GM21515 (cell line): ENCODE measurements around the gene DTD1.

Source experiments
- ATAC-seq: cut with Tn5 transposase; IDR thresholded peaks from one replicate; pipeline ENCODE4 v1.9.1; 2021; ENCODE audit not compliant: unreplicated experiment

Gene DTD1

DNA sequence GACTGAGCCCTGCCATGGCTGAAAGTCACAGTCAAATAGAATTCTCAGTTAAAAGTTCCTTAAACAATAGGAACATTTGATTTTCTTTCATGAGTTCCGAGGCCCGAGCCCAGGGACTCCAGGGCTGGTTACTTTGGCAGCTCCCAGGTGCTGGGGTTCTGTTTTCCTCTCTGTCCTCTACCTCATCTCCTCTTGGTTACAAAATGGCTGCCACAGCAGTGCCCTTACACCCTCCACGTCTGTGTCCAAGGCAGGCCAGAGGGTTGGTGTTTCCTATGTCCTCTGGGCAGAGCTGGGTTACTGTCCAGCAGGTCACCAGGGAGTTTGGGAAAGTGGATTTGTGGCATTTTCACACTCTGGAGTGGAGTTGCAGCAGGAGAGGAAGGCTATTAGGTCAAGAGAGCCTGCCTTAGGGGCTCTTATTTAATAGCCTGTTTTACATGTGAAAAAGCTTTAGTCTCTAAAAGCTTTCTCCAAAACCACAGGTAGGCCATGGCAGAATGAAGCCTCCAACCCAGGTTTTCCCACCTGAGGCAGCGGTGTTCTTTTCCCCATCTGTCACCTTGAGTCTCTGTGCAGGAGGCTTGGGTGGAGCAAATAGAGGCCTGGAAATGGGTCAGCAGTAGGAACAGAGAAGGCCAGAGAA lies 111.0 kb downstream of the DTD1 start:
- ATAC-seq: no peak

DNA sequence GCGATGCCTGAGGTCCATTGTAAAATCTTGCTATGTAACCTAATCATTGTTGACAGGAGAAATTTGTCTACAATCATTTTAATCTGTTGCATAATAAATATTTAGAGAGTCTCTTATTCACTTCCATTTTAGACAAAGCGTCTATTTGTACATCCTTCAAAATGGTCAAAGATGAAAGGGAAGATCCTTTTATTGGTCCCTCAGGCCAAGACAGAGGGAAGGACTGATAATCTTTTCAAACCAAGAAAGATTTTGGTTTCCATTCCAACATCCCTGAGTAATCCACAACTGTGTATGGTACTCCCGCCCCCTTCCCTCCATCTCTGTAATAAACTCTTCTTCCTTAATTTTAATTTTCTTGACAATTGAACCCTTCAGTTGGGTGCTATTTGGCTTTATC lies 114.1 kb downstream of the DTD1 start:
- no peak for ATAC-seq

DNA sequence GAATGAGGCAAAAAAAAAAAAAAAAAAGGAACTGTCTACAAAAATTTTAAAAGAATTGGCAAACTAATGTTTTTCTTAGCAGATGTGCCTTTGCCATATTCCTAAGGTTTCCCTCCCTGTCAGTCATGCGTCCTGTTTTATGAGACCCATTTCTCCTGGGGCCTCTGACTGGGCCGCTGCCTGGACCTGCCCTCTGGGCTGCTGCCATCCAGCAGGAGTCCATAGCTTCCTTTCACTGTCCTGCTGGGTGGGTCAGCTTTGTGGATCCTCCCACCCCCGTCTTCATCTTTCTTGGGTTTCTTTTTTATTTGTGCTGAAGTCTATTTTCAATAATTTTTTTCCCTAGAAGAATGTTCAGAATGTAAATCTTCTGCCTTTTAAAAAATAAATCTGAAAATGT lies 114.9 kb downstream of the DTD1 start:
- no peak for ATAC-seq

DNA sequence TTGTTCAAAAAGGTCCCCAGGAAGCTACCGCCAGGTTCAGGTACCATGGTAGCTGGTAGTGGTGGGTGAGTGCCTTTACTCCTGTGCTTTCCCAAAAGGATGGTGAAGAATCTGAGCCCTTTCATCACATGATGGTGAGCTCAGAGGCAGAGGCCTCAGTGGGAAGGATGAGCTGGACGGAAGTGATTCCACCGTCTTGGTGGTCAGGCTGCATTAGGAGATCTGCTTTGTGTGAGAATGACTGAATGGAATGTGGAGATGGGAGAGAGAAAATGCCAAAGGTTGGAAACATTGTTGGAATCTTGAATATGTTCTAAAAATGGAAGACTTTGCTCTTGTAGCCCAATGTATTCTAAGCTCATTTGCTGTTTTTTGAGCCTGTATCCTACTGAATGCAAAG lies 117.6 kb downstream of the DTD1 start:
- no peak for ATAC-seq

DNA sequence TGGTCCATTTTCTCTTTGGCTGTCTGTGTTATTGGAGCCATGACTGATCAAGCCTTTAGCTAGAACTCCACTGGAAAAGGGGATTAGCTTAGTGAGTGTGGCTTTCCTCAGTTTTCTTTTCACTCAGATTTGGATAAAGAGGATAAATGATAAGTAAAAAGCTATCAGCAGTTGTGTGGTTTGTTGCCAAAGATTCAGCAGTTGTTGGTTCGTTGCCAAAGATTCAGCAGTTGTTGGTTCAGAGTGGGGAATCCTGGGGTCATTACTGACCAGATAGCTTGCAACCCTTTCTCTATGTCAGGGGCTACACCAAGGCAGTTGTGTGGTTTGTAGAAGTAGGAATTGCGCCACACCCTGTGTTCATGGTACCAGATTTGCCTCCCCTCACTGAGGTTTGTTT lies 118.1 kb downstream of the DTD1 start:
- ATAC-seq: no peak

DNA sequence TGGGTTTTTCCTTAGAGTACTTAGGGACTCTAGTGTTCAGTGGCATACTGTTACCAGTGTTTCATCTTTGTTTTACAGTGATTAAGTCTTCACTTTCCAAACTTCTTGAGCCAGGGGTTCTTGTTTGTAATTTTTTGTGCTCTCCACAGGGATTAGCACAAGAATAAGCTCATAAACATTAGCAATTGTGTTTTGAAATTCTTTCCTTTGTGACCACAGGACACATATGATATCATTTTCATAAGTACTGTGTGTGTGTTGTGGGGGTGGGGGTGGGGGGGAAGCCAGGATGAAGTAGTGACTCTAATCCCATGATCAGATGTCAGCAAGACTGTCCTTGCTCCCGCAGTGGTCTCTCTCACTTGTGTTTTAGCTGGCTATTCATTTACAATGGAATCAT lies 124.3 kb downstream of the DTD1 start:
- no peak for ATAC-seq

DNA sequence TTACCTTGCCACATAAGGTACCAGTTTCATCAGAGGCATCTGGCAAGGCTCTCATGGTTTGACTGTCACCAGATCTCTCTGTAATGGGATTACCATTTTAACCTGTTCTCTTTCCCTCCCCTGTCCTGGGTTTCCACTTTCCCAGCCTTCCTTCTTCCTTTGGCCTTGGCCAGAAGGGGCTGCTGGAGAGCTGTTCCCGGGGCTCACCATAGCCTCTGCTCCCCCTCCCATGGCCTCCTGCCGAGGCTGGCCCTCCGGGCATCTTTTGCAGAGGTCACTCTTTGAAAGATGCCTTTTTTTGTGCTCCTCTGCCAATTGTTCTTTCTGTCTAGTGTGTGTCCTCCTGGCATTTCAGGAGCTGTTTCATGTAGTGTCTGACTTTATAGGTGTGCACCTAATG lies 125.0 kb downstream of the DTD1 start:
- no peak for ATAC-seq

DNA sequence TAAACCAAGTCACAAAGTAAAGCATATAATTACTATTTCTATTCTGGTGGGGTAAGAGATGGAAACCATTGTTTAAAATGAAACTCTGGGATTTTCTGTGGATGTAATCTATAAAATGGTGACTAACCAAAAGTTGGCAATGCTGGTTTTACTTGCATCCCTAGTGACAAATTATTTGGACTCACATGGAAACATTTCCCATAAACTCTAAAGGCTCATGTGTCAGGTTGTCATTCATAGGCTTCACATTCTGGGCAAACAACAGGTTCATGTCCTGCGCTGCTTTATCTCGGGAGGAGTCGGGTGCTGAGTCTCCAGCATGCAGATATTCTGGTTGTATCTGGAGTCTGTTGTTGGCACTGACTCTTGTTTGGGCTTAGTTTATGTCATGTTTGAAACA lies 127.7 kb downstream of the DTD1 start:
- no peak for ATAC-seq

DNA sequence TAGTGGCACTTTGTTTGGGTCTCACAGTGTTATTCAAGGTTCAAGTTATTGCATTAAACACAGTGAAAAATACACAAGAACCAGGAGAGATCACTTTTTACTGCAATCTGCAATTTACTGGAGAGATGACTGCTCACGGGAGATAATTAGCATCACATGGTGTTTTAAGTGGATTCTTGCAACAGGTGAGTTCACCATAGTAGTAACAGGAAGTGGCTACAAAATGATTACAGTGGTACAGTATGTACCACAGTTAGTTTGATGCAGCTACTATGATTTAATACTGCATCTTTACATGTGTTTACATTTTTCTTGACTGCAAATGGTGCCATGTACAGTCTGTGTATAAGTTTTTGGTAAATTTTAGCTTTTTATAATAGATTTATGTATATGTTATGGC lies 129.2 kb downstream of the DTD1 start:
- no peak for ATAC-seq

DNA sequence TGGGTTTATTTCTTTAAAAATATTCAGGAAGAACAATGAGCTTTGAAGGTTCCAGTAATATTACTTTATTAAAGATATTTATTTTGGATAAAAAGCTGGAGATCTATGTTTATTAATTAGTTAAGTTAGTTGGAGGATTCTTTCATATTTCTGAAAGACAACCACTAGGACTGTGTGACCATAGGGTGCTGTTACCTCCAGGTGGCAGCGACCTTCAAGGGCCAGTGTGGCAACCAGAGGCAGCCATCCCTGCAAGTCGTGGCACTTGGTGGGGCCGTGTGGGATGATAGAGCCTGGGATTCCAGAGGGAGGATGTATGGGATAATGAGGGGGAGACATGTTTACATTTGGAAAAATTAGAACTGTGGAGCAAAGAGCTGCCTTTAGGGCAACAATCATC lies 130.3 kb downstream of the DTD1 start:
- no peak for ATAC-seq

DNA sequence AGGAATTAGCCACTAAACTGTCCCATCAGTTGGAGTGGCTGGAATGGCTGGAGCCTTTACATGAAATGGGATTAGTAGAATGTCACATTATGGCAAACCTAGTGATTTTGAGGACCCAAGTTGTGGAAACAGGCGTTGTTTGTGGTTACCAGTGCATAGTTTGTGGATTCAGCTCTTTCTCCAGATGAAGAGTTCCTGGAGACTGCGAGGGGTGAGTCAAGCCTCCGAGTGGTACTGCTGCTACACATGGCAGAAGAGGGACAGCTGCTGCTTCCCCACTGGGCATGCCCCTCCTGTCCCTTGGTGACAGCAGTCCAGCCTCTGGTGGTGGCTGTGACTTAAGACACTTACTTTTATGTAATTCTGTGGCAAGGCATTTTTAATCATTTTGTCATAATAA lies 131.6 kb downstream of the DTD1 start:
- ATAC-seq: no peak

DNA sequence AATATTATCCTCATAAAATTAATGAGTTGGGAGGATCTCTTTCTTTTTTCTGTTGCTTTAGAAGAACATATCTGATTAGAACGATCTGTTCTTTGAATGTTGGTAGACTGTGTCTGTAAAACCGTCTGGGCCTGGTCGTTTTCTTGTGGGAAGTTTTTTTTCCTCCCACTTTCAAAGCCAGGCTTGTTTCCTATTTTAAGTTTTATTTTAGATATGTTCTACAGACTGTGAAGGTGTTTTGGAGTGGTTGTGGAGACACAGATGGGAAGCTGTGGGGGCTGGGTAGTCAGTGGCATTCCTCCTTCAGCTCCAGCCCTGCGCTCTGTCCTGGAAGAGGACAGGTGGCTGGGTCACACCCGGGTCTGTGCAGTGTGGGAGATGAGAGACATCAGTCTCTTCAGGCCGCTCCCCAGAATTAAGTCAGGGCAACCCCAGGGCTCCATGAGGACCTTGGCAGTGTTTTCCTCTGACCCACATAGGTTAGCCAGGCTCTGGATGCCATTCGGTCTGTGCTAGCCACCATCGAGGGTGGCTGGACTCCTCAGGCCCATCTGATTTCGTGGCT lies 133.8 kb downstream of the DTD1 start:
- ATAC-seq: no peak

DNA sequence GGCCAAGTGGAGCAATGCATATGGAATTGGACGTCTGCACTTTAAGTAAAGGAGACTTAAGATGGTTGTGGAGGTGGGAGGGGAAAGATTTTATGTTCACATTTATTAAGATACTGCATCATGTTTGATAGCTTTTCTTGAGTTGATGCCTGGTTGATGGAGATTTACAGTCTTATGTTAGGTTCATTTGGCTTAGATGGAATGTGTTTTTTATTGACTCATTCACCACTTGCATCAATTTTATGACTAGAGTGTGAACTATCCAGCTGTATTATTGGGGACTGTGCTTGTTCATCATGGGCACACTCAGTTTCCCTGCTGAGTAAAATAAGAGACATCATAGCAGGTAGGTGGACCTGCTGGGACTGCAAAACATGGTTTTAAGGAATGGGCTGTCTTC lies 134.5 kb downstream of the DTD1 start:
- no peak for ATAC-seq

DNA sequence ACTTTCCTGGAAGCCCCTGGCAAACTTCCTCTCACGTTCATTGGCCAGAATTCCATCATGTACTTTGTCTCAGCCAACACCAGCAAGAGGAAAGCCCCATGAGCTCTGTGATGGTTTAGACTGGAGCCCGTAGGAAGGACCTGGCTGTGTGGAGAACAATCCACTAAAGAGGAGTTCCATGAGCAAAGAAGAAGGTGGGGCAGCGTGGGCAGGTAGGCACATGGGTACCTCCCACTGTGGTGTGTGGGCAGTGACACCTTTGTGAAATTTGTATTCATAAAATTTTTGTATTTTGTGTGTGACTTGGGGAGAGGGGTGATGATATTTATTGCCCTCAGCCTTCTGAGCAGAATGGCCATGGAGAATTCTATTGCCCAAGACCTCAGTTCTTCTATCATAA lies 136.2 kb downstream of the DTD1 start:
- no peak for ATAC-seq

DNA sequence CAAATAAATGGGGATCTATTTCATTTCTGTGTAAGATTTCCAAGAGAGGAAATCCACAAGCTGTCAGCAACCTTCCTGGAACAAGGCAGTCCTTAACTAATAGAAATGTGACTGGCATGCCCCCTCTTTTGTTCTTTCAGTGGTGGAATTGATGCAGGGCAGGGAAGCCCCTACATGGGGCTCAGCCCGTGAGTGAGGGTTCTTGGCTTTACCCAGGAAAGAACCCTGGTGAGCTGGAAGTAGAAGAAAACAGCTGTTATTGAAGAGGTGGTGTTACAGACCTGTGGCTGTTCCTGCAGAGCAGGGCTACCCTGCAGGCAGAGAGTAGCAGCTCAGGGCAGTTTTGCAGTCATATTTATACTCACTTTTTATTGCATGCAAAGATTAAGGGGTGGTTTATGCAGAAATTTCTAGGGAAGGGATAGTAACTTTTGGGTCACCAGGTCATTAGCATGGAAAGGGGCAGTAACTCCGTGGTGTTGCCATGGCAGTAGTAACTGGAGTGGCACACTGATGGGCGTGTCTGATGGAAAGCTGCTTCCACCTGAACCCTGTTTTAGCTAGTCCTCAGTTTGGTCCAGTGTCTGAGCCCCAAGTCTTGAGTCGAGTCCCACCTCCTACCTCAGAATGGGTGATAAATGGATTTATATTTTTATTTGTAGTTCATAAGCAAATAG lies 137.1 kb downstream of the DTD1 start:
- no peak for ATAC-seq

DNA sequence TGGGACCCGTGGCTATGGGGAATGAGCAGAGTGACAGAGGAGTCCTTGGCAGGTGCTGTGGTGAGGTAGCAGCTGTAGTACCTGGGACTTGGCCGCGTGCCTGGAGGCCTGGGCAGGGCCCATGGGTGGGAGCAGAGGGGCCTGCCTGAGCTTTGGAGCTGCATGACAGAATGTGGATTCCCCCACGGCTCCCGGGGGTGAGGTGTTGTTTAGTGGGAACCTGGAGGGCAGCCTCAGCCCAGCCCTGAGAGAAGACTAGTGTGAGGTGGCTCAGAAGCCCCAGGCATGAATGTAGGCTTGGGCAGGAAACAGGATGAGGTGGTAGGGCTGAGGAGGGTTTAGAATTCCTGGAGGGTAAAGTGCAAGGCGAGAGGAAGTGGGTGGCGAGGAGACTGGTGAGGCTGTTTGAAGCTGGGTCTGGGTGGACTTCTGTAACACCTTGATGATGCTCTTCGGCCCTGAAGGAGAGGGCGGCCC lies 139.2 kb downstream of the DTD1 start:
- no peak for ATAC-seq

DNA sequence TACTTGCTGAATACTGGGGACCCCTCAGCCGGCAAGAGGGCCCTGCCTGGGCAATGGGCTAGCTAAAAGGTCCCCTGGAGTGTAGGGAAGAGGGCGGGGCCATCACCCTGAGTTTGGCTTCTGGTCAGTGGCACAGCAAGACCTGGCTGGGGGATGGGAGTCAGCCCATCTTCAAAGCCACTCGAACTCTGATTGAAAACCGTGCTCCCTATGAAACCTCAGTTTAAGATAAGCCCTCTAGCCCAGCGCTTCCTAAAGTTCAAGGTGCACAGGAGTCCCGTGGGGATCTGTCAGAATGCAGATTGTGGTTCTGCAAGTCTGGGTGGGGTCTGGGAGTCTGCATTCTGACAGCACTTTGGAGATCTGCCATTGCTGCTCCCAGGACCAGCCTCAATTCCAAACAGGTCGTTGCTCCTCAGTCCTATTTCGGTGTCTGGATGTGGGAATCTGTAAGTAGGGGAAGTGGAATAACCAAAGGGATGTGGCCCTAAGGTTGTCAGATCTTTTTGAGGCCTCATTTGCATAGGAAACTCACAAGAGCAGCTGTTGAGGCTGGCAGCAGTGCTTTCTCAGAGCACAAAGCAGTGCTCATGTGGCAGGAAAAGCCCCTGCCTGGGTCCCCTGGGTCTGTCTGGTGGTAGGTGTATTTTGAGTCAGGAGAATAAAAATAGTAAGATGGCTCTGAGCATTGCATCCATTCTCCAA lies 140.5 kb downstream of the DTD1 start:
- ATAC-seq: peak; percentile 94

DNA sequence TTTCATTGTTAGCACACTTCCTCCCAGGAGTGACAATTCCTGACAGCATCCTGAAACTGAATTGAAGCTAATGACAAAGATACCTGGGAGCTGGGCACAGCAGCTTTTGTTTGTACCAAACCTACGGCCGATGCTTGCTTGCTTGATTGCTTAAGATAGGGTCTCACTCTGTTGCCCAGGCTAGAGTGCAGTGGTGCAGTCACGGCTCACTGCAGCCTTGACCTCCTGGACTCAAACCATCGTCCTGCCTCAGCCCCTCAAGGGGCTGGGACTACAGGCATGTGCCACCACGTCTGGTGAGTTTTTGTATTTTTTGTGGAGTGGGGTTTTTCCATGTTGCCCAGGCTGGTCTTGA lies 141.0 kb downstream of the DTD1 start:
- ATAC-seq: peak; percentile 22

DNA sequence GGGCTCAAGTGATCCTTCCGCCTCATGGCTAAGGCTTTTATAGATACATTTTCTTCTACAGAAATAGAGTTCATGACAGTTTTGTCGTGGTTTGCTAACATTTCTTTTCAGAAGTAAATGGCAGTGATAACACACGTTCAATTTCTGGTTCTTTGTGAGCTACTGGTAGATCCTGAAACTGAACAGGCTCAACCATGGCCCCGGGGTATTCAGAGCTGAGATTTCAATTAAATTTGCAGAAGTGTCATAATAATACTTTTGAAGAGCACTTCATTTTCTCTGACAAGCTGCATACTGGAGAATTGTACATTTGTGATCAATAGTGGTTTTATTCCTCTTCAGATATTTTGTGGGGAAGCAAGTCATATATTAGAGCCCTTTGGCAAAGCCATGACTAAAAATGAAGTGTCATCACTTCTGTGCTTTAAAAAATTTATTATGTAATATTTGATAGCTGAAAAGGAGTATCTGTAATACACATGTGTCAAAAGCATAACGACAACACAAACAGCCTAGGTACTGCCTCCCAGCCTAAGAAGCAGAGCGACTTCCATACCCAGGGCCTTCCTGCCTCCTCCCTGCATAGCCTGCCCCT lies 141.5 kb downstream of the DTD1 start:
- ATAC-seq: no peak

DNA sequence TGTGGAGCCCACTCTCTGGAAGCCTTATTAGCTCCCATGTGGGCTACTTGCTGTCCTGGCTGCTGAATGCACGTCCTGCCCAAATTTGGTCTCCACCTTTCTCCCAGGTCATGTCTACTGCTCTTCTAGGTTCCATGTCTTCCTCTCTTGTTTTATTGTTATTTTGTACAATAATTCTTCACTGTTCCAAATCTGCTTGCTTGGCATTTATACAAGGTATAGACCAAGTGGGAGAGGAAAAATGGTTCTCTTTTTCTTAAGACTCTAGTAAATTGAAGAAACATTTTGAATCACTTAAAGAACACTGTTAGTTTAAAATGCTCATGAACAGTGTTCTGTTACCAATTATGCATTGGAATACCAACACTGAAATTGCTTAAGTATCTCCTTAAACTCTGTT lies 144.1 kb downstream of the DTD1 start:
- no peak for ATAC-seq

DNA sequence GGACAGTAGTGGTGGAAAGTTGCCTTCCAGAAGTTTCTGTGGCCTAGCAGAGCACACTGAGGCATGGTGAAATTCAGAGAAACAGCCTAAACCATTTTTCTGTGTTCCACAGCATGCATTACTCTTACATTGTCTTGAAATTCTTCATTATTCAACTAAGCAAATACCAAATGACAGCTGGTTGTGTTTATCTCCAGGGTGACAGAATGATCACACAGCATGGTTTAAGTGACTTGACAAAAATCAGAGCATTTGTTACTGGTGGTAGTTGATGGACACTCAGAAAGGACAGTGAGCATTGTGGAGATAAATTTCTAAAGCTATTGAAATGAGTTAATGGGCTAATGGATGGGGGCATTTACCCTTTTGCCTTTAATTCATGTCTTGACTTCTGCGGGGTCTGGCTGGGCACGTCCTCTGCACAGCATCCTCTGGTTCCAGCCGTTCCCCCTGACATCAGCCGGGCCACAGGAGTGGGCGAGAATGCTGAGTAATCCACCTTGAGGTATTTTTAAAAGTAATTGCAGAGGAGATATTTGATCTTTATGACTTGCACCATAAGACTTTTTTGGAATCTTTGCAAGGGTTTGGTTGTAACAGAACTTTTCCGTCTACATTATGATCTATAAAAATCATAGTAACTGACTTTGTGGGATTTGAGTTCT lies 146.8 kb downstream of the DTD1 start:
- ATAC-seq: no peak
